ENCODE results near the gene SNX1. TPM values are rescaled to one million over a fixed set of nuclear protein-coding genes. Genes with fewer than 3 reads are reported as not detected.

The SNX1 gene
- total and polyA plus RNA-seq, 10 of the 15 experiments (the other 5 are each of a cell fraction or from before 2014, with no cell fraction given): 17.8 to 115 (median 96.3) TPM

- TF ChIP-seq, protein P1, sequence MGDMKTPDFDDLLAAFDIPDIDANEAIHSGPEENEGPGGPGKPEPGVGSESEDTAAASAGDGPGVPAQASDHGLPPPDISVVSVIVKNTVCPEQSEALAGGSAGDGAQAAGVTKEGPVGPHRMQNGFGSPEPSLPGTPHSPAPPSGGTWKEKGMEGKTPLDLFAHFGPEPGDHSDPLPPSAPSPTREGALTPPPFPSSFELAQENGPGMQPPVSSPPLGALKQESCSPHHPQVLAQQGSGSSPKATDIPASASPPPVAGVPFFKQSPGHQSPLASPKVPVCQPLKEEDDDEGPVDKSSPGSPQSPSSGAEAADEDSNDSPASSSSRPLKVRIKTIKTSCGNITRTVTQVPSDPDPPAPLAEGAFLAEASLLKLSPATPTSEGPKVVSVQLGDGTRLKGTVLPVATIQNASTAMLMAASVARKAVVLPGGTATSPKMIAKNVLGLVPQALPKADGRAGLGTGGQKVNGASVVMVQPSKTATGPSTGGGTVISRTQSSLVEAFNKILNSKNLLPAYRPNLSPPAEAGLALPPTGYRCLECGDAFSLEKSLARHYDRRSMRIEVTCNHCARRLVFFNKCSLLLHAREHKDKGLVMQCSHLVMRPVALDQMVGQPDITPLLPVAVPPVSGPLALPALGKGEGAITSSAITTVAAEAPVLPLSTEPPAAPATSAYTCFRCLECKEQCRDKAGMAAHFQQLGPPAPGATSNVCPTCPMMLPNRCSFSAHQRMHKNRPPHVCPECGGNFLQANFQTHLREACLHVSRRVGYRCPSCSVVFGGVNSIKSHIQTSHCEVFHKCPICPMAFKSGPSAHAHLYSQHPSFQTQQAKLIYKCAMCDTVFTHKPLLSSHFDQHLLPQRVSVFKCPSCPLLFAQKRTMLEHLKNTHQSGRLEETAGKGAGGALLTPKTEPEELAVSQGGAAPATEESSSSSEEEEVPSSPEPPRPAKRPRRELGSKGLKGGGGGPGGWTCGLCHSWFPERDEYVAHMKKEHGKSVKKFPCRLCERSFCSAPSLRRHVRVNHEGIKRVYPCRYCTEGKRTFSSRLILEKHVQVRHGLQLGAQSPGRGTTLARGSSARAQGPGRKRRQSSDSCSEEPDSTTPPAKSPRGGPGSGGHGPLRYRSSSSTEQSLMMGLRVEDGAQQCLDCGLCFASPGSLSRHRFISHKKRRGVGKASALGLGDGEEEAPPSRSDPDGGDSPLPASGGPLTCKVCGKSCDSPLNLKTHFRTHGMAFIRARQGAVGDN (IDR thresholded peaks at IDR 0.05): peak; percentile 3; the same call in 1 of the 2 replicates
- TF ChIP-seq POLR2A (IDR thresholded peaks at IDR 0.05; ENCODE audit: low read depth, low read length) (peak; percentile 68; the same call in 1 of the 2 replicates), KAT2A (conservative IDR thresholded peaks at IDR 0.05; ENCODE audit: control insufficient read depth, low read depth, low read length) (no peak), CHD1 (IDR thresholded peaks at IDR 0.05; ENCODE audit: low read depth, low read length) (no peak), NR2F1 (conservative IDR thresholded peaks at IDR 0.05) (no peak), ZBED1 (IDR thresholded peaks at IDR 0.05; ENCODE audit: borderline replicate concordance) (no peak), LARP7 (IDR thresholded peaks at IDR 0.05) (peak; percentile 72; the same call in 1 of the 2 replicates), SUZ12 (IDR thresholded peaks at IDR 0.05; ENCODE audit: unreplicated experiment) (no peak), FOS (IDR thresholded peaks at IDR 0.05; ENCODE audit: borderline replicate concordance, extremely low read depth, insufficient read length) (no peak), GATAD2B (conservative IDR thresholded peaks at IDR 0.05; ENCODE audit: low read depth) (peak; percentile 65; the same call in 1 of the 2 replicates), TCF7 (IDR thresholded peaks at IDR 0.05; ENCODE audit: borderline replicate concordance) (no peak), TCF3 (IDR thresholded peaks at IDR 0.05; ENCODE audit: borderline replicate concordance, insufficient read depth, low read depth, low read length) (0 out of 2 replicates have a peak, but pooled peaks have one; percentile 14), HDAC6 (IDR thresholded peaks at IDR 0.05; ENCODE audit: unreplicated experiment) (peak; percentile 57), TAF1 (IDR thresholded peaks at IDR 0.05; ENCODE audit: borderline replicate concordance, low read depth, low read length) (0 out of 2 replicates have a peak, but pooled peaks have one; percentile 25), ZNF274 (IDR thresholded peaks at IDR 0.05; ENCODE audit: insufficient read depth, insufficient read length) (no peak), BHLHE40 (IDR thresholded peaks at IDR 0.05; ENCODE audit: borderline replicate concordance in 1 of 2, low read depth in 2 of 2, low read length in 1 of 2) (peak in 1 of 2 experiments; percentile 55; a peak in 2 of 4 replicates), IKZF1 (conservative IDR thresholded peaks at IDR 0.05) (peak; percentile 70), JUND (IDR thresholded peaks at IDR 0.05; ENCODE audit: low read depth, low read length) (no peak), MAX (IDR thresholded peaks at IDR 0.05; ENCODE audit: low read depth, low read length) (no peak), ZNF207 (IDR thresholded peaks at IDR 0.05; ENCODE audit: borderline replicate concordance) (peak; percentile 64; the same call in 1 of the 2 replicates), BACH1 (IDR thresholded peaks at IDR 0.05; ENCODE audit: borderline replicate concordance) (0 out of 2 replicates have a peak, but pooled peaks have one; percentile 10), EP300 (IDR thresholded peaks at IDR 0.05; ENCODE audit: borderline replicate concordance in 1 of 2, control insufficient read depth in 1 of 2, low read depth in 2 of 2, low read length in 2 of 2) (no peak)
These were observed 56.1 kb downstream of the SNX1 start, which contains the start of gene SNX22 (continued) for GRCh38 chr15:64151727-64152506.

All from GM12878 (cell line).